ENCODE results near the gene ASIC1.

The ASIC1 gene

GRCh38 chr12:50110127-50110761, 52.8 kb downstream of the ASIC1 start:
- no peak for DNase-seq

- peak in 1 of 2 donors; percentile 8 for DNase-seq
Observed at GRCh38 chr12:50110762-50111351, 53.5 kb downstream of the ASIC1 start.

- no peak for DNase-seq
Observed at GRCh38 chr12:50111395-50111692, 53.9 kb downstream of the ASIC1 start.

- peak; percentile 98 to 99 for DNase-seq
Observed at GRCh38 chr12:50111693-50112455, 54.5 kb downstream of the ASIC1 start, which contains the start of gene COX14. TSS of gene COX14 (plus strand) at chr12:50112236. CDS start at chr12:50120044, 7,808 bp downstream.

GRCh38 chr12:50112456-50113218, 55.2 kb downstream of the ASIC1 start:
- DNase-seq = no peak

GRCh38 chr12:50117057-50117622, 59.7 kb downstream of the ASIC1 start:
- DNase-seq = no peak

GRCh38 chr12:50119387-50119786, 62.0 kb downstream of the ASIC1 start:
- DNase-seq = no peak

- no peak for DNase-seq
Observed at GRCh38 chr12:50120521-50120920, 63.1 kb downstream of the ASIC1 start.

- DNase-seq = no peak
Observed at GRCh38 chr12:50120953-50121352, 63.6 kb downstream of the ASIC1 start.

GRCh38 chr12:50121641-50122040, 64.2 kb downstream of the ASIC1 start:
- DNase-seq = no peak

GRCh38 chr12:50123203-50123602, 65.8 kb downstream of the ASIC1 start:
- no peak for DNase-seq

GRCh38 chr12:50127546-50127945, 70.2 kb downstream of the ASIC1 start:
- no peak for DNase-seq

- no peak for DNase-seq
Observed at GRCh38 chr12:50129290-50129689, 71.9 kb downstream of the ASIC1 start.

GRCh38 chr12:50132505-50133135, 75.2 kb downstream of the ASIC1 start:
- DNase-seq = no peak
